ENCODE measurements around the gene HNRNPR. TPM values are rescaled to one million over a fixed set of nuclear protein-coding genes. Genes with fewer than 3 reads are reported as not detected.

HNRNPR gene
- total and polyA plus RNA-seq, 2 donors (not counting 1 experiment from before 2014, with no cell fraction given), result 59.1 to 141 TPM

DNA sequence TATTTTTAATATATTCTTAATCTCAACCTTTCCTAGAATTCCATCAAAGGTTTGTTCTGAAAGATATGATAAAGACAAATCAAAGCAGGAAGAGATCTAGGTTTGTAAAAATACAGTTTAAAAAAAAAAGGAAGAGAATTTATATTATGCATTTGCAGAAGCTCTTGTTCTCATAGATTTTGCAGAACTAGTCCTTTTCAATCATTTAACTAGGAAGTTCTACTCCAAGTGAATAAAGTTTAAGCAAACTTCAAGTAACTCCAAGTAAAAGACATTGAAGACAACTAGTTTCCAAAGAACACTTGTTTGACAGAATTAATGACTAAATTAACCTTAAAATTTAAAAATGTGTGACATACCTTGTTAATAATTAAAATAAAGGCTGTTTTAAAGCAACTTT is 55.9 kb downstream of the HNRNPR start:
- H3K27me3 ChIP-seq (ENCODE audit: control insufficient read depth, insufficient read depth, low read length), result no peaks in the 10 kb centered on the region
- no peak overlapping the region for H3K4me2 ChIP-seq (ENCODE audit: extremely low read depth, insufficient read depth, low read length)
- H4K20me1 ChIP-seq (ENCODE audit: control insufficient read depth, extremely low read depth, insufficient read depth, low read length), result no peaks in the 10 kb centered on the region
- no peaks in the 10 kb centered on the region for H3K9me3 ChIP-seq (ENCODE audit: control insufficient read depth, insufficient read depth, low read depth, low read length)
- no peak overlapping the region for H3K27ac ChIP-seq (ENCODE audit: insufficient read depth, low read length)
- H3K4me1 ChIP-seq (ENCODE audit: control insufficient read depth, extremely low read depth, insufficient read depth, low read length), result peaks cover 6% of the 10 kb centered on the region
- H2AFZ ChIP-seq (ENCODE audit: low read length), result no peak overlapping the region
- DNase-seq (ENCODE audit: low read depth in 2 of 2), result no peak
- no peak for TF ChIP-seq EZH2 (IDR thresholded peaks at IDR 0.05; ENCODE audit: low read length, missing control alignments)
- TF ChIP-seq, protein P1, sequence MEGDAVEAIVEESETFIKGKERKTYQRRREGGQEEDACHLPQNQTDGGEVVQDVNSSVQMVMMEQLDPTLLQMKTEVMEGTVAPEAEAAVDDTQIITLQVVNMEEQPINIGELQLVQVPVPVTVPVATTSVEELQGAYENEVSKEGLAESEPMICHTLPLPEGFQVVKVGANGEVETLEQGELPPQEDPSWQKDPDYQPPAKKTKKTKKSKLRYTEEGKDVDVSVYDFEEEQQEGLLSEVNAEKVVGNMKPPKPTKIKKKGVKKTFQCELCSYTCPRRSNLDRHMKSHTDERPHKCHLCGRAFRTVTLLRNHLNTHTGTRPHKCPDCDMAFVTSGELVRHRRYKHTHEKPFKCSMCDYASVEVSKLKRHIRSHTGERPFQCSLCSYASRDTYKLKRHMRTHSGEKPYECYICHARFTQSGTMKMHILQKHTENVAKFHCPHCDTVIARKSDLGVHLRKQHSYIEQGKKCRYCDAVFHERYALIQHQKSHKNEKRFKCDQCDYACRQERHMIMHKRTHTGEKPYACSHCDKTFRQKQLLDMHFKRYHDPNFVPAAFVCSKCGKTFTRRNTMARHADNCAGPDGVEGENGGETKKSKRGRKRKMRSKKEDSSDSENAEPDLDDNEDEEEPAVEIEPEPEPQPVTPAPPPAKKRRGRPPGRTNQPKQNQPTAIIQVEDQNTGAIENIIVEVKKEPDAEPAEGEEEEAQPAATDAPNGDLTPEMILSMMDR (conservative IDR thresholded peaks at IDR 0.05 in 1 of 2, IDR thresholded peaks at IDR 0.05 in 1 of 2; ENCODE audit: low read depth in 1 of 2, low read length in 2 of 2), result no peak
- peaks cover 2% of the 10 kb centered on the region for H3K36me3 ChIP-seq (ENCODE audit: control insufficient read depth, insufficient read depth, low read length)
- no peak overlapping the region for H3K9ac ChIP-seq (ENCODE audit: insufficient read depth, low read length)
- no peak overlapping the region for H3K4me3 ChIP-seq (replicated peaks in 1 of 4; ENCODE audit: control extremely low read depth in 1 of 4, insufficient read depth in 1 of 4, low read depth in 3 of 4, low read length in 4 of 4)
- H3K79me2 ChIP-seq (ENCODE audit: control insufficient read depth, insufficient read depth, low read length), result no peaks in the 10 kb centered on the region

DNA sequence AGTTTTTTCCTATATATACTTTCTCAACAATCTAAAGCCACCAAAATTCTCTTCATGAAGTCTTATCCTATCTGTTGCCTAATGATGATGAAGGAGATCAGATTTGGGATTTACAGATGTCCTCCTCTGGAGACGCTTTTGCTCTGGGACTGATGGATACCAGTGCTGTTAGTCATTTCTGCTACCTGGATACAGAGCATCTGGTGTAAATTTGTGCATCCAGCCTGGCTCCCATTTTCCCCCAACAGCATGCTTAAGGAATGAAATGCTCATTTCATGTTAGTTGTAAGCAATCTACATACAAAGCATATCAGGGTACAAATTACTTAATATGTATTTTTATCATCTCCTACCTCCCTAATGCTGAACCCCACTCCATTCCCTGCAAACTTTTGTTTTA is 57.7 kb downstream of the HNRNPR start:
- Histone ChIP-seq H4K20me1 (ENCODE audit: control insufficient read depth, extremely low read depth, insufficient read depth, low read length) (no peaks in the 10 kb centered on the region), H3K27ac (ENCODE audit: insufficient read depth, low read length) (no peak overlapping the region)

DNA sequence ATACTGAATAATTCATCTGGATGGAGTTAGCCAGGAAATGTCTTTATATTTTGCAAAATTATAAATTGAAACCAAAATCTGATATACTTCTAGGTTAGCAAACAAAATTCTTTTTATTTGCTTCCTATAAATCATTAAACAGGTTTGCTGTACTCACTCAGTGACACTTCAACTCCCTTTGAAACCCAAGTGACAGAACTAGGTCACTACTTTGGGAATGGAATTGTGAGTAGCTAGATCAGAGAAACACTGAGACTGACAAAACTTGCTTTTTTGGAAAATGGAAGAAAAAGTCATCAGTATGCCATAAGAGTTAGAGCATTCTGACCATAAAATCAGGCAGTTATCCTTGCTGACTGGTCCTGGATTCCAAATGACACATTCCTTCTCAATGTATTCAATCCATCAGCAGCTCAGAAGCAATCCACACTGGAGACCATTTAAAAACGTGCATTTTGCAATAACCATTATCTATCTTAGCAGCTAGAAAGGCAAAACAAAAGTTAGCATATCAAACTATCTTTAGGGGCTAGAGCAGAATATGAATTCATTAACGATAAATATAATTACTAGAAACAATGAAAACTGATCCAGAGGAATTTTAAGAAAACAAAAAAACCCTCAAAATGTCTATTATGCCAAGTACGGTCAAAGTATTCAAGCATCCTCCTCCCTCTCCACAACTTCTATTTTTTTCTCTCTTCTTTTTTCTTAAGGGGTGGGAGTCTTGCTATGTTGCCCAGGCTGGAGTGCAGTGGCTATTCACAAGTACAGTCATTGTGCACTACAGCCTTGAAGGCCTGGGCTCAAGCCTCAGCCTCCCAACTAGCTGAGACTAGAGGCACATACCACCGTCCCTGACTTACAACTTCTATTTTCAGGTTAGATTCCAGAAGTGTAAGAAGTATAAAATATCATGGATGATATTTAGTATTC is 60.1 kb downstream of the HNRNPR start:
- Histone ChIP-seq H3K27me3 (ENCODE audit: control insufficient read depth, insufficient read depth, low read length) (no peaks in the 10 kb centered on the region), H4K20me1 (ENCODE audit: control insufficient read depth, extremely low read depth, insufficient read depth, low read length) (no peaks in the 10 kb centered on the region), H3K79me2 (ENCODE audit: control insufficient read depth, insufficient read depth, low read length) (no peaks in the 10 kb centered on the region), H3K4me3 (replicated peaks in 1 of 4; ENCODE audit: control extremely low read depth in 1 of 4, insufficient read depth in 1 of 4, low read depth in 3 of 4, low read length in 4 of 4) (peak overlapping the region in 1 of 4 experiments; percentile 1), H3K27ac (ENCODE audit: insufficient read depth, low read length) (peak overlapping the region; percentile 39), H3K9me3 (ENCODE audit: control insufficient read depth, insufficient read depth, low read depth, low read length) (no peaks in the 10 kb centered on the region), H2AFZ (ENCODE audit: low read length) (no peak overlapping the region), H3K36me3 (ENCODE audit: control insufficient read depth, insufficient read depth, low read length) (peaks cover 2% of the 10 kb centered on the region), H3K9ac (ENCODE audit: insufficient read depth, low read length) (no peak overlapping the region), H3K4me1 (ENCODE audit: control insufficient read depth, extremely low read depth, insufficient read depth, low read length) (peaks cover 11% of the 10 kb centered on the region), H3K4me2 (ENCODE audit: extremely low read depth, insufficient read depth, low read length) (peak overlapping the region; percentile 85)
- peak; percentile 33 to 73 for DNase-seq (ENCODE audit: low read depth in 2 of 2)
- TF ChIP-seq, protein P1 (conservative IDR thresholded peaks at IDR 0.05 in 1 of 2, IDR thresholded peaks at IDR 0.05 in 1 of 2; ENCODE audit: low read depth in 1 of 2, low read length in 2 of 2), result no peak
- TF ChIP-seq EZH2 (IDR thresholded peaks at IDR 0.05; ENCODE audit: low read length, missing control alignments), result no peak

More for the DNA sequence above, 57.7 kb downstream of the HNRNPR start:
- Histone ChIP-seq H3K27me3 (ENCODE audit: control insufficient read depth, insufficient read depth, low read length) (no peaks in the 10 kb centered on the region), H3K79me2 (ENCODE audit: control insufficient read depth, insufficient read depth, low read length) (no peaks in the 10 kb centered on the region), H3K36me3 (ENCODE audit: control insufficient read depth, insufficient read depth, low read length) (peaks cover 2% of the 10 kb centered on the region), H3K4me1 (ENCODE audit: control insufficient read depth, extremely low read depth, insufficient read depth, low read length) (peaks cover 11% of the 10 kb centered on the region), H3K9me3 (ENCODE audit: control insufficient read depth, insufficient read depth, low read depth, low read length) (no peaks in the 10 kb centered on the region), H2AFZ (ENCODE audit: low read length) (no peak overlapping the region), H3K4me2 (ENCODE audit: extremely low read depth, insufficient read depth, low read length) (no peak overlapping the region), H3K9ac (ENCODE audit: insufficient read depth, low read length) (no peak overlapping the region), H3K4me3 (replicated peaks in 1 of 4; ENCODE audit: control extremely low read depth in 1 of 4, insufficient read depth in 1 of 4, low read depth in 3 of 4, low read length in 4 of 4) (no peak overlapping the region)
- TF ChIP-seq, protein P1 (conservative IDR thresholded peaks at IDR 0.05 in 1 of 2, IDR thresholded peaks at IDR 0.05 in 1 of 2; ENCODE audit: low read depth in 1 of 2, low read length in 2 of 2), result no peak
- no peak for TF ChIP-seq EZH2 (IDR thresholded peaks at IDR 0.05; ENCODE audit: low read length, missing control alignments)
- peak in 1 of 2 donors; percentile 29 for DNase-seq (ENCODE audit: low read depth in 2 of 2)

Data from fibroblast of lung (primary cell).